ENCODE results near the gene POC1A.

GRCh38 chr3:52176180-52176752, 22.0 kb upstream of the POC1A start:
- no peak for TF ChIP-seq POLR2A (IDR thresholded peaks at IDR 0.05; ENCODE audit: low read depth, low read length)
- TF ChIP-seq CTCF (conservative IDR thresholded peaks at IDR 0.05; ENCODE audit: low read depth, low read length), result no peak
- TF ChIP-seq ELK1 (IDR thresholded peaks at IDR 0.05; ENCODE audit: borderline replicate concordance, low read depth, low read length), result no peak
- TF ChIP-seq MAZ (IDR thresholded peaks at IDR 0.05; ENCODE audit: borderline replicate concordance, low read depth, low read length), result no peak
- TF ChIP-seq MAFK (IDR thresholded peaks at IDR 0.05; ENCODE audit: low read depth, low read length), result no peak
- TF ChIP-seq USF2 (IDR thresholded peaks at IDR 0.05; ENCODE audit: low read depth, low read length), result no peak

Measured in IMR-90 (cell line).